ENCODE data around the gene EEPD1. TPM values are rescaled to one million over a fixed set of nuclear protein-coding genes. Genes with fewer than 3 reads are reported as not detected.

The EEPD1 gene
- total RNA-seq, 1 donor from 2014 or later = 9.9 TPM

DNA sequence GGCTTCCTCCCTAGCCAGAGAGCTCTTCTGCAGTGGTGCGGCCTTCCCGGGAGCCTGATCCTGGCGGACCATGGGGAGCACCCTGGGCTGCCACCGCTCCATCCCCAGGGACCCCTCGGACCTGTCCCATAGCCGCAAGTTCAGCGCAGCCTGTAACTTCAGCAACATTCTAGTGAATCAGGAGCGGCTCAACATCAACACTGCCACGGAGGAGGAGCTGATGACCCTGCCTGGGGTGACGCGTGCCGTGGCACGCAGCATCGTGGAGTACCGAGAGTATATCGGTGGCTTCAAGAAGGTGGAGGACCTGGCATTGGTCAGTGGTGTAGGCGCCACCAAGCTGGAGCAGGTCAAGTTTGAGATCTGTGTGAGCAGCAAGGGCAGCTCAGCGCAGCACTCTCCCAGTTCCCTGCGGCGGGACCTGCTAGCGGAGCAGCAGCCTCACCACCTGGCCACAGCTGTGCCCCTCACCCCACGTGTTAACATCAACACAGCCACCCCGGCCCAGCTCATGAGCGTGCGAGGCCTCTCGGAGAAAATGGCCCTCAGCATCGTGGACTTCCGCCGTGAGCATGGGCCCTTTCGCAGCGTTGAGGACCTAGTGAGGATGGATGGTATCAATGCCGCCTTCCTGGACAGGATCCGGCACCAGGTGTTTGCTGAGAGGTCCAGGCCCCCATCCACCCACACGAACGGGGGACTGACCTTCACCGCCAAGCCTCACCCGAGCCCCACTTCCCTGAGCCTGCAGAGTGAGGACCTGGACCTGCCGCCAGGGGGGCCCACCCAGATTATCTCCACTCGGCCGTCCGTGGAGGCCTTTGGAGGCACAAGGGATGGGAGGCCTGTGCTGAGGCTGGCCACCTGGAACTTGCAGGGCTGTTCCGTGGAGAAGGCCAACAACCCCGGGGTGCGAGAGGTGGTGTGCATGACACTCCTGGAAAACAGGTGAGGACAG is 1.5 kb downstream of the EEPD1 start:
- DNase-seq (ENCODE audit: low spot score) = no peak

- no peak for DNase-seq (ENCODE audit: low spot score)
Observed at GRCh38 chr7:36155811-36156361, 2.8 kb downstream of the EEPD1 start.

DNA sequence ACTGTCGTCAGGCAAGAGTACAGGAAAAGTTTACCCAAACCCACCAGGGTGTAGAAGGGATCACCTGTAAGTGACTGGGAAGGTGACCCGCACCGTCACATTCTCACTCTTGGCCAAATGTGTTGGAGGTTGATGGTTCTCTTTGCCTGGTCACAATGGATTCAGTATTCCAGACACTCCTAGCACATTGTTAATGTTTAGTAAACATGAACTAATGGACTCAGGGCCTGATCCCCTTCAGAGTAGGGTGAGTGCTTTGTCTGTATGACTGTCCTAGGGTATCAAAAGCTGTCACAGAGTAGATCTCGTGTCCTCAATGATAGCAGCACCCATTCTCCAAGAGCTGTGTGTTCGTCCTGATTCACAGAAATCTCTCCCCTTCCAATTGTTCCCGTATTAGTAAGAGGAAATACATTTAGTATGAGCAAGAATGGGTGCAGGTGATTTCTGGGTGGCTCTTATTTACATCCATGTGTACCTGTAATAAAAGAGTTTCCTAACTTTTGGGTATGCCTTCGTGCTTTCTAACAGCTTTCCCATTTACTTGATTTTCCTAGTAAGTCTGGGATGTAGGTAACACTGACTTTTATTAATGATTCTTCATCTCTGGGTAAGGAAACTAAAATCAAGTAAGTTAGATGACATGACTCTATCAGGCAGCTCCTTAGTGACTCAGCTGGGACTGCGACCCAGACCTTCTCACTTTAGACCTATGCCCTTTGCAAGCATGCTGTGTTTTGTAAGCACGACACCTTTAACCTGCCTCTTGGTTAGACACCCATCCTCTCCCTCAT is 4.7 kb downstream of the EEPD1 start:
- DNase-seq (ENCODE audit: low spot score) = no peak

DNA sequence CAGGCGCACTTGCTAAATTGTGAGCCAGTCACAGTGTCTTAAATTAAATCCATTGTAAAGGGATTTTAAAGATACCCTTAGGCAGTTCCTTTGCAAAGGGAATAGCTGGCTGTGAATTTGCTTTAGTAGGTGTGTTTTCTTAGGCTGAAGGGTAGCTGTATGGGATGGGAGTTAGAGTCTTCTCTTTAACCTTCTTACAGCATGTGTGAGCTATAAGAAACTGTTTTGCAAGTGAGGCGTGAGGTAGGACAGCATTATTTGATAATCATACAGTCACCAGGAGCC is 5.2 kb downstream of the EEPD1 start:
- DNase-seq (ENCODE audit: low spot score) = no peak

DNA sequence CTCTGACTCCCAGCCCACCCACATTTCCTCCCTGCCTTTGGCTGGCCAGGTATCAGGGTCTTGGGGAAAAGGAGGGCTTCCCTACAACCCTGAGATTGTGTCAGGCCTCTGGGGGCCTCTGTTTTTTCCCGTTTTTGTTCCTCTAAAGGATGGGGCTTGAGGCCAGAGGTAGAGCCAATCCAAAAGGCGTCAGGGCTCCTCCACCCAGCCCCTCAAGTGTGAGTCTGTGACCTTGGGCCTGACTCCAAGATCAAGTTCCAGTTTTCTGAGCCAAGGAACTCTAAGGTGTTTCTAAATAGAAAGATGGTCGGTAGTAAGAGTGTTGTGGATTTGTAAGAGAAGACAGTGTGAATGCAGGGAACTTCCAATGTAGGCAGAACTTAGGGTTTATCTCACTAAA is 6.6 kb downstream of the EEPD1 start:
- DNase-seq (ENCODE audit: low spot score) = no peak

- no peak for DNase-seq (ENCODE audit: low spot score)
Observed at GRCh38 chr7:36160313-36160712, 7.3 kb downstream of the EEPD1 start.

DNA sequence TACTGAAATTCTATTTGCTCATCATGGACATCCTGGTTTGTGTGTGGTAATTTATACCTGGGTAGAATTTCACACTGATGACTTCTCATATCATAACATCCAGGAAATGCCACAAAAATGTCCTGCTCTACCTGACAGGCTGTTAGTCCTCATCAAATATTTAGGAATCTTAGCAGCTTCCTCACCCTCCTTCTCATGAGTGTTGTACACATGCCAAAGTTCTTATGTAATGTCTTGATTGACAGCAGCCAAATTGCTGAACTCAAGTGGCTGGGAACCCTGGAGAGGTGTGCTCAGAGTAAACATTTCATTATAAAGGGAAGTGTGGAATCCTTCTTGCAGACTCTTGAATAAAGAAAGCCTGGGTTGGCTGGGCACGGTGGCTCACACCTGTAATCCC is 8.9 kb downstream of the EEPD1 start:
- no peak for DNase-seq (ENCODE audit: low spot score)

GRCh38 chr7:36165059-36165458 is 12.0 kb downstream of the EEPD1 start:
- no peak for DNase-seq (ENCODE audit: low spot score)

- DNase-seq (ENCODE audit: low spot score) = no peak
Observed at GRCh38 chr7:36165802-36166201, 12.7 kb downstream of the EEPD1 start.

DNA sequence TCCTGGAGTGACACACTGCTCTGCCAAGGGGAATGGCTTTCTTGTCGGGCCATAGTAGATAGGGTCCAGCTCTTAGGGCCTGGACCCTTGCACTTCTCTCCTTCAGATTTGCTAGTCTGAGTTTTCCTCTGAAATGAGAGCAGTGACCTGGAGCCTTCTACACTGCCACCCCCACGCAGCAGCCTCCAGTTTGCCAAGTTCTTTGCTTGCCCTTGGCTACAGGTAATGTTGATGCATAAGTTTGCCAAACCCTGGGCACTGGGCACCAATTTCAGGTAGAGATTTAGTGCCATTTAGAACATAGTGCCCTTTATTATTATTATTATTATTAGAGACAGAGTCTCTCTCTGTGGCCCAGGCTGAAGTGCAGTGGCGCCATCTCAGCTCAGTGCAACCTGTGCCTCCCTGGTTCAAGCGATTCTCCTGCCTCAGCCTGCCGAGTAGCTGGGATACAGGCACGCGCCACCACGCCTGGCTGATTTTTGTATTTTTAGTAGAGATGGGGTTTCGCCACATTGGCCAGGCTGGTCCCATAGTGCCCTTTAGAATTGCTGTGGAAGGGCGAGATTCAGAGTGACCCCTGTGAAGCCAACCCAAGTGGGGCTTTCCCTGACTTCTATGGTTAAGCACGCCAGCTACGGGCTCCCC is 14.5 kb downstream of the EEPD1 start:
- DNase-seq (ENCODE audit: low spot score) = no peak

- no peak for DNase-seq (ENCODE audit: low spot score)
Observed at GRCh38 chr7:36171503-36171902, 18.4 kb downstream of the EEPD1 start.

GRCh38 chr7:36175886-36176285 is 22.8 kb downstream of the EEPD1 start:
- peak; percentile 72 for DNase-seq (ENCODE audit: low spot score)

GRCh38 chr7:36176697-36177096 is 23.6 kb downstream of the EEPD1 start:
- peak; percentile 87 for DNase-seq (ENCODE audit: low spot score)

DNA sequence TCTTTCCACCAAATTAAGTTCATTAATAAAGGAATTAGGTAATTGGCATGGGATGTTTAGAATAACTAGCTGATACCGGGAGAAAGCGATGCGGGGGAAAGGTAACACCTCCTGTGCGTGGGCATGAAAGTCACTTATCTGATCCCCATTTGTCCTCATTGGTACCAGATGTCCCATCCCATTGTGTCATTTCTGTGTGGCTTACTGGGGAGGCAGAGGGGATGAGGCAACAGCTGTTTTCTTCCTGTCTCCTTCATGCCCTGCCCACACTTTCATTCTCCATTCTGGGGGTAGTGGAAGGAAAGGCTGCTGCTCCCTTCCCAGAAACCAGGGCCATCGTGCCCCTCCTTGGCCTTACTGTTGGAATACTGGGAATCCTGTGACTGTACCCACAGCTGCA is 27.1 kb downstream of the EEPD1 start:
- no peak for DNase-seq (ENCODE audit: low spot score)

GRCh38 chr7:36181668-36182067 is 28.6 kb downstream of the EEPD1 start:
- no peak for DNase-seq (ENCODE audit: low spot score)

DNA sequence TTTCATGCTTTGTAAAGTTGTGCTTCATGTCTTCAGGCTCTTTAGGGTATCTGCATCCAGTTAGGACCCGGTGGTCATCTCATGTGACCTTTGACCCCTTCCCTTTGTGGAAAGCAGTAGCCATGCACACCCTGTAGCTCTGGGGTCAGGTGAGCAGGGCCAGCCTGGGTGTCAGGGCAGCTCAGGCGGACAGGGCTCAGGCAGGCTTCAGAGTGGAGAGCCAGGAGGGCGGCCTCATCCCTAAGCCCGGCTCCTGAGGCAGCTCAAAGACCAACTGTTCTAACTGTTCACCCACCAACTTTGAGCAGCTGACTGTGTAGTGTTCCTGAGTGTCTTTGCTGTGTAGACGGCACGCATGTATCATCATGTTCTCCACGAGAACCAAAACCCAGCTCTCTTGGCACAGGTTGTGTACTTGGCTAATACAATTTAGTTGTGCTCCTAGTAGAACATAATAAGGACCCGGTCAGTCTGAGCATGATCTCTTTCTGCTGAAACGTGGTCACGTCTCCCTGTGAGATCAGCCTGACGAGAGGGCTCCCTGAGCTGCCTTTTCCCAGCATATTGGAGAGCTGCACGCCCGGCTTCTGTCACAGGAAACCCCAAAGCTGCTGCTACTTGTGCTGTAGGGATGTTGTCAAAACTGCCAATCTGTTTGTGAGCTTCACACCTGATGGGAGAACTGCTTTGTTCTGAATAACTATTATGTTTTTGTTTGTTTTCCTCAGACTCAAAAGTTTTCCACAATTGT is 30.0 kb downstream of the EEPD1 start:
- peak; percentile 46 for DNase-seq (ENCODE audit: low spot score)

- DNase-seq (ENCODE audit: low spot score) = no peak
Observed at GRCh38 chr7:36185092-36185491, 32.0 kb downstream of the EEPD1 start.

GRCh38 chr7:36185756-36186155 is 32.7 kb downstream of the EEPD1 start:
- DNase-seq (ENCODE audit: low spot score) = no peak

DNA sequence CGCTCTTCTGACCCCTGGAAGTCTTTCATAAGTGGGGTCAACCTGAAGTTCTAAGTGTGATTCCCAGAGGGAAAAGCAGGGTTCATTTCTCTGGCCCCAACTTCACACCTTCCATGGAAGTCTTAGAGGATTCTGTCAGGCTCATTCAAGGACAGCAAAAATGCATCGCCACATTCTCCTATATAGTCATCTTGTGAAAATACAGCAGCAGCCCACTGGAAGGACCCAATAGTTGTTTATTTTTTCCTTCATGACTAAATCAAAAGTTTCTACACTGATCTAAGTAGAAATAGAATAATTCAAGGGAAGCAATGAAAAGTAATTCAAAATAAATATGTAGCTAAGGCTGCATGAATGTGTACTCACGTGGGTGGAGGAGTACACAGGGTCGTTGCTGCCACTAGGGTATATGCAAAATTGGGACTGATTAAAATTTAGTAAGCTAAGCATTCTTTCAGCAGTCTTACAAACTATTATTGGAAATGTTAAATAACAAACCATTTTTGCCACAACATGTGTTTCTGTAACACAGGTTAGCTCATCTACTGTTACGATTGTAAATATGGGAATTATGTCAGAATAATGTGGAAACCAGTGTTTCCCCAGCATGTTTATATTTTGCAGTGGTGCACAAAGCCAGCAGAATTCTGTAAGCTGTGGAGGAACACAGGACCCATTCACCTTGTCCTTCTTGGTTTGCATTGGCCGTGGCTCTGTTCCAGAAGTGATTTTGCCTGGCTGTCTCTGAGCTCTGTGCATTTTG is 33.5 kb downstream of the EEPD1 start:
- no peak for DNase-seq (ENCODE audit: low spot score)

DNA sequence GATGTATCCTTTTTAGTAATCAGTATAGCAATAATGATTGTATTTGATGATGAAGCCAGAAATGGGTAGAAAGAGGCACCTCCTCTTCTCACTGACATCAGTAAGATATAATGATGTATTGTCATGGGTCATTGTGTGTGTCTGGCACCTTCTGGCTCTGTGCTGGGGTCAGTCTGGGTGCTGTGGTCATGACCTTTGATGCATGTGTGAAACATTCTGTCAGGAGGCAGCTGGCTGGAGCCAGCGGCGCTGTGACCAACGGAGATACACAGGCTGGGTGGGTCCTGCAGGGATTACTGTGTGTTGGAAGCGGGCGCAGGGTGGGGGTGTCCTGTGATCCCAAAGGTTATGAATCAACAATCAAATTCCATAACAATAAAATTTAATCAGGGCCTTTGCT is 35.2 kb downstream of the EEPD1 start:
- DNase-seq (ENCODE audit: low spot score) = no peak

DNA sequence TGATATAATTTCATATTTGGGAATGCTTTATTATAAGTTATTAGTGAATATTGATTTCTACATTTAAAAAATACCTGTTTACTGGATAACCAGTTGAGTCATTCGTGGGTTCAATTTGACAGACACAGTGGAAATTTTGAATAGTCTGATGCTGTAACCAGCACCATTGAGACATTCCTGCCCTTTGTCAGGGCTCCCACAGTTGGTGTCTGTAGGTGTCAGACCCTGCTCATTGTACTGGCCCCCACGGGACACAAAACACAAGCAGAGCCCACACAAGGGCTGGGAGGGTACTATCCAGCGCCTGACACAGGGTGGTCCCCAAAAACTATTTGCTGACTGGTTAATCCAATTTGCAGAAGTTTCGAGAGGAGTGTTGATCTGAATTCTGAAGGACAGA is 35.9 kb downstream of the EEPD1 start:
- no peak for DNase-seq (ENCODE audit: low spot score)
